Stomach (tissue), 9 donors: Measurements from ENCODE around the gene DBNDD1. TPM values are rescaled to one million over a fixed set of nuclear protein-coding genes. Genes with fewer than 3 reads are reported as not detected.

Experiments used
- DNase-seq, 2 donors: peaks; one replicate each; pipeline versions ENCODE4 v3.0.0 to v3.0.0-alpha.2; 2013 to 2019
- H3K27ac ChIP-seq, 5 donors: fragments of 200-600 bp in 4 of 5; sonication (generic) in 4 of 5; one replicate each; pipeline ENCODE4 v1.5.1; 2013 to 2019; ENCODE audit warnings: mild to moderate bottlenecking in 1 of 5, moderate library complexity in 1 of 5
- H3K27me3 ChIP-seq, 3 donors: fragments of 200-600 bp; sonication (generic); one replicate each; pipeline ENCODE4 v1.5.1; 2017 to 2019; ENCODE audit warnings: mixed run types in 1 of 3
- H3K36me3 ChIP-seq, 4 donors: fragments of 200-600 bp; sonication (generic); 1 replicate in 3 of 4; 2 replicates in 1 of 4; pipeline ENCODE4 v1.5.1; 2016 to 2019
- H3K4me1 ChIP-seq, 4 donors: fragments of 200-600 bp; sonication (generic); one replicate each; pipeline ENCODE4 v1.5.1; 2016 to 2019
- H3K4me3 ChIP-seq, 4 donors: fragments of 200-600 bp; sonication (generic) in 3 of 4; one replicate each; pipeline ENCODE4 v1.5.1; 2016 to 2019; ENCODE audit warnings: mild to moderate bottlenecking in 1 of 4
- H3K9me3 ChIP-seq, 4 donors: fragments of 200-600 bp; sonication (generic); one replicate each; pipeline ENCODE4 v1.5.1; 2016 to 2019
- CTCF ChIP-seq, 7 experiments: fragments of 450-650 bp in 4 of 7; fragments of 200-600 bp in 3 of 7; sonication (generic) in 3 of 7; IDR thresholded peaks; one replicate each; pipeline ENCODE4 v1.5.1; 2016 to 2019; ENCODE audit warnings: antibody characterized with exemption in 7 of 7, control low read depth in 2 of 7, mild to moderate bottlenecking in 1 of 7
- EP300 ChIP-seq: sonication (generic); formaldehyde crosslinking; IDR thresholded peaks from one replicate; pipeline ENCODE4 v1.6.1; 2017; ENCODE audit warnings: antibody characterized with exemption
- POLR2A ChIP-seq, 4 donors: fragments of 450-650 bp; IDR thresholded peaks; one replicate each; pipeline ENCODE4 v1.6.1; 2016; ENCODE audit warnings: antibody characterized with exemption in 4 of 4, control low read depth in 2 of 4, mild to moderate bottlenecking in 1 of 4, moderate library complexity in 1 of 4
- POLR2AphosphoS5 ChIP-seq, 3 donors: sonication (generic); formaldehyde crosslinking; IDR thresholded peaks; one replicate each; pipeline ENCODE4 v1.6.1; 2016; ENCODE audit warnings: antibody characterized with exemption in 3 of 3
- WGBS, 5 donors: extraction: QIAGEN DNeasy Blood & Tissue Kit in 3 of 5; methylation state at CpG; one replicate each; pipeline versions ENCODE4 v1.1.5 to v1.1.7; 2013 to 2018; 5-methylcytosine and 5-hydroxymethylcytosine counted together
- intact Hi-C: fragments of 100-400 bp; cut with DNase I; formaldehyde crosslinking; loops from one replicate; pipeline ENCODE4 v1.15.1; 2023; ENCODE audit warnings: low total_unique reads
- polyA plus RNA-seq, 3 donors: library from polyadenylated mRNA; stranded (reverse); fragments of 200-250 nt; gene quantifications; one replicate each; pipeline ENCODE4 v1.2.3, GENCODE V29; 2013
- total RNA-seq, 5 donors: library from RNA; depleted of rRNA; stranded (reverse); fragments of >200 nt; gene quantifications; one replicate each; pipeline versions ENCODE4 v1.1.0 to v1.2.3, GENCODE V29; 2014 to 2016
- donor health status: healthy with polysubstance abuse.
- donor health status: Bipolar disorder and iron deficiency.
- donor health status: healthy.

The DBNDD1 gene
- total and polyA plus RNA-seq, 8 donors: 0.73 to 37.1 (median 7.3) TPM; not detected in 1

- H3K4me1 ChIP-seq: no peaks in the 10 kb centered on the region
- TF ChIP-seq POLR2A (IDR thresholded peaks at IDR 0.05) (no peak), POLR2AphosphoS5 (IDR thresholded peaks at IDR 0.05) (no peak), EP300 (no peak), CTCF (IDR thresholded peaks at IDR 0.05) (no peak)
- no peak overlapping the region for H3K27ac ChIP-seq
- H3K9me3 ChIP-seq: no peaks in the 10 kb centered on the region
- no peak for DNase-seq
- WGBS, 5 donors: 91 to 96% (median 94%) methylated on average over 10 of the region's 10 CpGs
- no peak overlapping the region for H3K4me3 ChIP-seq
- intact Hi-C loops: no loop called here
- H3K27me3 ChIP-seq: no peaks in the 10 kb centered on the region
- peaks cover 69 to 95% (median 93%) of the 10 kb centered on the region in 4 donors for H3K36me3 ChIP-seq
Observed at GRCh38 chr16:89985219-89985618, 34.0 kb downstream of the DBNDD1 start.

GRCh38 chr16:89984216-89984615, 35.0 kb downstream of the DBNDD1 start:
- H3K36me3 ChIP-seq: peaks cover 73 to 98% (median 96%) of the 10 kb centered on the region in 4 donors
- WGBS, 5 donors: 89 to 96% (median 94%) methylated on average over 7 of the region's 7 CpGs
- no peak for DNase-seq
- TF ChIP-seq POLR2AphosphoS5 (IDR thresholded peaks at IDR 0.05) (no peak), CTCF (IDR thresholded peaks at IDR 0.05) (no peak), POLR2A (IDR thresholded peaks at IDR 0.05) (no peak), EP300 (no peak)
- no peaks in the 10 kb centered on the region for H3K9me3 ChIP-seq
- intact Hi-C loops: no loop called here
- H3K4me1 ChIP-seq: no peaks in the 10 kb centered on the region
- H3K27me3 ChIP-seq: no peaks in the 10 kb centered on the region
- H3K27ac ChIP-seq: no peak overlapping the region
- H3K4me3 ChIP-seq: no peak overlapping the region

- WGBS, 5 donors: 85 to 95% (median 87%) methylated on average over 15 of the region's 15 CpGs
- Histone ChIP-seq H3K36me3 (peaks cover 74 to 98% (median 96%) of the 10 kb centered on the region in 4 donors), H3K9me3 (no peaks in the 10 kb centered on the region), H3K4me1 (no peaks in the 10 kb centered on the region), H3K27ac (no peak overlapping the region), H3K27me3 (no peaks in the 10 kb centered on the region), H3K4me3 (no peak overlapping the region)
- intact Hi-C loops: no loop called here
- TF ChIP-seq POLR2A (IDR thresholded peaks at IDR 0.05) (no peak), CTCF (IDR thresholded peaks at IDR 0.05) (no peak), POLR2AphosphoS5 (IDR thresholded peaks at IDR 0.05) (no peak), EP300 (no peak)
- DNase-seq: no peak
Observed at GRCh38 chr16:89983536-89983935, 35.7 kb downstream of the DBNDD1 start.

- Histone ChIP-seq H3K27me3 (no peaks in the 10 kb centered on the region), H3K4me3 (no peak overlapping the region), H3K9me3 (no peaks in the 10 kb centered on the region), H3K27ac (no peak overlapping the region), H3K4me1 (no peaks in the 10 kb centered on the region), H3K36me3 (peaks cover 77 to 98% (median 97%) of the 10 kb centered on the region in 4 donors)
- WGBS, 5 donors: 89 to 97% (median 93%) methylated on average over 7 to 9 of the region's 9 CpGs
- TF ChIP-seq POLR2AphosphoS5 (IDR thresholded peaks at IDR 0.05): no peak
- no peak for TF ChIP-seq CTCF (IDR thresholded peaks at IDR 0.05)
- TF ChIP-seq POLR2A (IDR thresholded peaks at IDR 0.05): no peak
- intact Hi-C loops: no loop called here
- no peak for DNase-seq
Observed at GRCh38 chr16:89982318-89982717, 36.9 kb downstream of the DBNDD1 start.
